OCI-LY7 (cell line): ENCODE results near the gene AFF2. TPM values are rescaled to one million over a fixed set of nuclear protein-coding genes. Genes with fewer than 3 reads are reported as not detected.

ENCODE experiments used
- BruUV-seq: library from RNA; stranded (reverse); fragments of 400-500 nt; replicated peaks from 2 replicates; lab custom pipeline; 2021; lab: Mats Ljungman, UMichigan
- CTCF ChIA-PET: fragments of 300-600 bp; sonication (Branson Sonifier 250); formaldehyde crosslinking; loops from one replicate; lab custom pipeline; 2022; ENCODE audit warnings: antibody characterized with exemption; ENCODE audit not compliant: unreplicated experiment; lab: Charles Lee
- POLR2A ChIA-PET: fragments of 300-600 bp; sonication (Branson Sonifier 250); formaldehyde crosslinking; loops from one replicate; lab custom pipeline; 2022; ENCODE audit warnings: antibody characterized with exemption; lab: Charles Lee
- DNase-seq: peaks from one replicate; pipeline ENCODE4 v3.0.0-alpha.2; 2015; ENCODE audit warnings: low spot score
- H2AFZ ChIP-seq: fragments of 200-600 bp; sonication (generic), shearing (Covaris generic); 2 replicates; pipeline ENCODE4 v1.6.1; 2014; ENCODE audit warnings: mild to moderate bottlenecking, antibody characterized with exemption, low read length, moderate library complexity
- H3K27ac ChIP-seq: fragments of 200-600 bp; sonication (generic); 2 replicates; pipeline ENCODE4 v1.5.1; 2014; ENCODE audit warnings: mixed run types, low read depth, mild to moderate bottlenecking, moderate library complexity, low read length, inconsistent platforms; ENCODE audit not compliant: poor library complexity, severe bottlenecking
- H3K36me3 ChIP-seq: fragments of 200-600 bp; sonication (generic); 2 replicates; pipeline ENCODE4 v1.6.1; 2014; ENCODE audit warnings: mild to moderate bottlenecking, antibody characterized with exemption, low read length, moderate library complexity, mixed read lengths; ENCODE audit not compliant: insufficient read depth
- H3K4me1 ChIP-seq: fragments of 200-600 bp; sonication (generic); 2 replicates; pipeline ENCODE4 v1.5.1; 2014; ENCODE audit warnings: mild to moderate bottlenecking, low read length; ENCODE audit not compliant: insufficient read depth, poor library complexity, severe bottlenecking
- H3K4me2 ChIP-seq: fragments of 200-600 bp; sonication (generic); 2 replicates; pipeline ENCODE4 v1.6.1; 2014; ENCODE audit warnings: mild to moderate bottlenecking, low read length
- H3K4me3 ChIP-seq: fragments of 200-600 bp; sonication (generic); 2 replicates; pipeline ENCODE4 v1.5.1; 2014; ENCODE audit warnings: mild to moderate bottlenecking, low read depth, low read length; ENCODE audit not compliant: poor library complexity, severe bottlenecking
- H3K79me2 ChIP-seq: fragments of 200-600 bp; sonication (generic); 2 replicates; pipeline ENCODE4 v1.6.1; 2016; ENCODE audit warnings: low read depth, mild to moderate bottlenecking, low read length, moderate library complexity, mixed read lengths; ENCODE audit not compliant: insufficient read depth
- H3K9me2 ChIP-seq: fragments of 200-600 bp; sonication (generic); 2 replicates; pipeline ENCODE4 v1.6.1; 2016; ENCODE audit warnings: mild to moderate bottlenecking, low read length, mixed read lengths; ENCODE audit not compliant: insufficient read depth
- H3K9me3 ChIP-seq: fragments of 200-600 bp; sonication (generic); 2 replicates; pipeline ENCODE4 v1.6.1; 2014; ENCODE audit warnings: mild to moderate bottlenecking, mixed run types, low read length, mixed read lengths
- H4K20me1 ChIP-seq: fragments of 200-600 bp; sonication (generic); 2 replicates; pipeline ENCODE4 v1.6.1; 2014; ENCODE audit warnings: mild to moderate bottlenecking, antibody characterized with exemption, low read length, moderate library complexity, mixed read lengths; ENCODE audit not compliant: insufficient read depth
- EZH2phosphoT487 ChIP-seq: fragments of 200-600 bp; sonication (generic); IDR thresholded peaks from 2 replicates; pipeline ENCODE4 v1.6.1; 2018; ENCODE audit warnings: low read depth, borderline replicate concordance, mild to moderate bottlenecking, mixed run types, antibody characterized with exemption, low read length, moderate library complexity, mixed read lengths
- intact Hi-C: fragments of 100-400 bp; cut with micrococcal nuclease; formaldehyde crosslinking; loops from one replicate; pipeline ENCODE4 v1.10.0; 2022; ENCODE audit not compliant: unreplicated experiment
- total RNA-seq, 2 experiments: library from RNA; depleted of rRNA in 1 of 2; stranded (reverse); fragments of >200 nt in 1 of 2; shearing (Covaris generic) in 1 of 2; gene quantifications; 2 replicates each; pipeline ENCODE4 v1.2.3, GENCODE V29; 2014 to 2022
- TF ChIP-seq, protein P1 (sequence below): fragments of 200-600 bp; sonication (generic); conservative IDR thresholded peaks from 2 replicates; pipeline ENCODE4 v1.5.1; 2014; ENCODE audit warnings: mild to moderate bottlenecking, antibody characterized with exemption, low read length, moderate library complexity, mixed read lengths

AFF2 gene
- total RNA-seq, 2 experiments from 2014 or later = 102 to 106 TPM

DNA sequence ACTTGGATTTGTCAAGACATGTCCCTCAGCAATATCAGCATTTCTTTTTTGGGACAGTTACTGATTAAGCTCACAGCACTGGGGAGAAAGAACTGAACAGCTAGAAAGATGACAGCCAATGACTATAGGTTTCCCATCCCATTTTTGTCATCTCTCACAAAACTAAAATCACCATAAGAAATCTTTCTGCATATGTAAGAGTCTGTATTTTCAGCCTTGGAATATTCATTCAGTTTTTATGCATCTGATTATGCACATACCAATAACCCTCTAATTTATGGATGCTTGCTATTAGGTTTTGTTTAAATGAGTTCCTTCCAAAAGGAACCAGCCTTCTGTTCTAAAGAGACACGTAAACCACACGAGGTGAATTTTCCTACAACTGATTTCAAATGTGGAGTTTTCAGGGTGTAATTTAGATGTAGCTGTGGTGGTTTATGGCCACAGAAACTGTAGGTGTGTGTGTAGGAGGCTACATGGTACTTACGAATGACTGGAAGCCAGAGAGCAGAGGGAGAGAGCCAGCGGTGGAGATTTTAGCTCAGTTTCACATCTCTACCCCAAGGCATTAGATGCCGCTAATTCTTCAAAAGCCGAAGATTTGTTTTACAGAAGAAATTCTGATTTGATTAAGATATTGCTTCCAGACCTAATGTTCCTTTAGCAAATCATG is 55.3 kb downstream of the AFF2 start:
- Histone ChIP-seq H4K20me1 (peaks cover 3% of the 10 kb centered on the region), H3K27ac (no peak overlapping the region), H3K4me3 (no peak overlapping the region), H3K4me2 (peak overlapping the region; percentile 26; the same call in 1 of the 2 replicates), H3K79me2 (peaks cover 89% of the 10 kb centered on the region), H3K9me3 (peaks cover 4% of the 10 kb centered on the region; the same call in 1 of the 2 replicates), H3K36me3 (peaks cover 46% of the 10 kb centered on the region), H2AFZ (no peak overlapping the region), H3K4me1 (peaks cover 39% of the 10 kb centered on the region), H3K9me2 (no peaks in the 10 kb centered on the region)
- TF ChIP-seq EZH2phosphoT487 = no peak
- TF ChIP-seq, protein P1, sequence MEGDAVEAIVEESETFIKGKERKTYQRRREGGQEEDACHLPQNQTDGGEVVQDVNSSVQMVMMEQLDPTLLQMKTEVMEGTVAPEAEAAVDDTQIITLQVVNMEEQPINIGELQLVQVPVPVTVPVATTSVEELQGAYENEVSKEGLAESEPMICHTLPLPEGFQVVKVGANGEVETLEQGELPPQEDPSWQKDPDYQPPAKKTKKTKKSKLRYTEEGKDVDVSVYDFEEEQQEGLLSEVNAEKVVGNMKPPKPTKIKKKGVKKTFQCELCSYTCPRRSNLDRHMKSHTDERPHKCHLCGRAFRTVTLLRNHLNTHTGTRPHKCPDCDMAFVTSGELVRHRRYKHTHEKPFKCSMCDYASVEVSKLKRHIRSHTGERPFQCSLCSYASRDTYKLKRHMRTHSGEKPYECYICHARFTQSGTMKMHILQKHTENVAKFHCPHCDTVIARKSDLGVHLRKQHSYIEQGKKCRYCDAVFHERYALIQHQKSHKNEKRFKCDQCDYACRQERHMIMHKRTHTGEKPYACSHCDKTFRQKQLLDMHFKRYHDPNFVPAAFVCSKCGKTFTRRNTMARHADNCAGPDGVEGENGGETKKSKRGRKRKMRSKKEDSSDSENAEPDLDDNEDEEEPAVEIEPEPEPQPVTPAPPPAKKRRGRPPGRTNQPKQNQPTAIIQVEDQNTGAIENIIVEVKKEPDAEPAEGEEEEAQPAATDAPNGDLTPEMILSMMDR = no peak
- intact Hi-C loops = no loop called here
- no peak for DNase-seq
- ChIA-PET CTCF (no interaction called here), POLR2A (no interaction called here)
- no TSS peak for BruUV-seq

DNA sequence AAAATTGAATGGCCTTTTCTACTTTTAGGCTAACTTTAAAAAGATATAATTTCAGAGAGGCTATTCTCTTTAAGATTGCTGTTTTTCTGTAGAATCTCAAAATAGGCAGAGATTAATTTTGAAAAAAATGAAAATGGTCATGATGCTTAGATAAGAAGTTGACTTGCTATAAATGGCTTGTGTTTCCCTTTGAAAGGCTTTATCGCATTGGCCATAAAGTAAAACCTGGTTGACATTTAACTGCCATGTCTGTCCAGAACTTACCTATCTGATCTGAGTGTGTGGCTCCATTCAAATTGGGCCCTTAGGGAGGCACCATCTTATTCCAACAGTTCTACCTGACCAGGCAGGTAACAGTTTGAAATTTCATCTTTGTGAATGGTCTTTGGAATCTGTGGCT is 56.1 kb downstream of the AFF2 start:
- H3K4me3 ChIP-seq = no peak overlapping the region
- DNase-seq = no peak
- H3K36me3 ChIP-seq = peaks cover 46% of the 10 kb centered on the region
- CTCF ChIA-PET = no interaction called here
- BruUV-seq = no TSS peak
- H3K9me2 ChIP-seq = no peaks in the 10 kb centered on the region
- TF ChIP-seq, protein P1 = no peak
- peaks cover 47% of the 10 kb centered on the region for H3K4me1 ChIP-seq
- peak overlapping the region; percentile 22 for H3K27ac ChIP-seq
- H3K4me2 ChIP-seq = peak overlapping the region; percentile 26
- peaks cover 9% of the 10 kb centered on the region; the same call in 1 of the 2 replicates for H3K9me3 ChIP-seq
- intact Hi-C loops = no loop called here
- POLR2A ChIA-PET = interaction anchor here (1.1 kb wide), 1 partner anchor 65 kb away, joined by 3 read pairs; no protein-coding TSS in a partner anchor
- H2AFZ ChIP-seq = no peak overlapping the region
- H3K79me2 ChIP-seq = peaks cover 89% of the 10 kb centered on the region
- H4K20me1 ChIP-seq = no peaks in the 10 kb centered on the region; the same call in none of the 2 replicates

DNA sequence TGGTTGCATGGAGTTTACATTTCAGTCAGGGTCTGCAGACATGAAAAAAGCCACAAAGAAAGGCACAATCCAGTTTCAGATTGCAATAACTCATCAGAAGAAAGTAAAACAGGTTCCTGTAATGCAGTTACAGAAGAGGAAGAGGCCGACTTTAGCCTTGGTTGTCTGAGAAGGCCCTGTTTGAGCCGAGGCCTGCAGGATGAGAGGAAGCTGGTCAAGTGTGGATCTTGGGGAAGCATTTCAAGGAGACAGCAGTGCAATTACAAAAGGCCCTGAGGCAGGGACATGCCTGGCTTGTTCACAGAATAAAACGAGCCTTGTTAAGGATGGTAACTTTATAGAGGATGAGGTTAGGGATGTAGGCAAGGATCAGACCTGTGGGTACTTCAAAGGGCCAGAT is 62.4 kb downstream of the AFF2 start:
- H3K79me2 ChIP-seq = peaks cover 89% of the 10 kb centered on the region
- H3K27ac ChIP-seq = peak overlapping the region; percentile 68
- H3K9me2 ChIP-seq = no peaks in the 10 kb centered on the region
- H3K9me3 ChIP-seq = peaks cover 9% of the 10 kb centered on the region; the same call in 1 of the 2 replicates
- ChIA-PET POLR2A (interaction anchor here (0.5 to 2.4 kb wide), 4 partner anchors 13 to 38 kb away, joined by 3 to 7 read pairs (median 4); no protein-coding TSS in a partner anchor), CTCF (no interaction called here)
- peak; percentile 60 for DNase-seq
- no peak for TF ChIP-seq EZH2phosphoT487
- TF ChIP-seq, protein P1 = no peak
- peak overlapping the region; percentile 43 for H3K4me2 ChIP-seq
- H3K4me3 ChIP-seq = no peak overlapping the region
- intact Hi-C loops = no loop called here
- H3K36me3 ChIP-seq = peaks cover 24% of the 10 kb centered on the region
- peaks cover 49% of the 10 kb centered on the region for H3K4me1 ChIP-seq
- no peak overlapping the region for H2AFZ ChIP-seq
- no peaks in the 10 kb centered on the region for H4K20me1 ChIP-seq
- BruUV-seq = no TSS peak
